Prostate gland (tissue), 2 donors: Measurements from ENCODE around the gene VDR.

Source experiments
- CTCF ChIP-seq, 4 experiments: fragments of 200-600 bp in 2 of 4; fragments of 450-650 bp in 2 of 4; sonication (generic) in 2 of 4; IDR thresholded peaks; 1 replicate in 3 of 4; 2 replicates in 1 of 4; pipeline ENCODE4 v1.5.1; 2016 to 2019; ENCODE audit warnings: antibody characterized with exemption in 4 of 4, mild to moderate bottlenecking in 2 of 4, moderate library complexity in 2 of 4
- POLR2AphosphoS5 ChIP-seq: sonication (generic); formaldehyde crosslinking; IDR thresholded peaks from one replicate; pipeline ENCODE4 v1.6.1; 2017; ENCODE audit warnings: antibody characterized with exemption

- TF ChIP-seq CTCF (IDR thresholded peaks at IDR 0.05) (no peak), POLR2AphosphoS5 (peak; percentile 70)
These were observed 84.0 kb downstream of the VDR start for GRCh38 chr12:47820631-47821345.
